GM10248 (cell line): ENCODE measurements around the gene MUC6.

Source experiments
- CTCF ChIA-PET: fragments of 300-600 bp; sonication (Branson Sonifier 250); formaldehyde crosslinking; extraction: SDS; loops from one replicate; lab custom pipeline; 2021; ENCODE audit warnings: antibody characterized with exemption; lab: Yijun Ruan, JAX
- POLR2A ChIA-PET: fragments of 350-650 bp; sonication (Branson Sonifier 250); formaldehyde crosslinking; extraction: SDS; loops from one replicate; lab custom pipeline; 2020; ENCODE audit warnings: antibody characterized with exemption; lab: Yijun Ruan, JAX
- DNase-seq: peaks from one replicate; pipeline ENCODE4 v3.0.0; 2012; ENCODE audit errors: extremely low spot score
- TF ChIP-seq, protein P1 (sequence below): IDR thresholded peaks from 2 replicates; pipeline ENCODE4 v1.5.1; 2012; ENCODE audit warnings: mild to moderate bottlenecking, low read depth; ENCODE audit errors: extremely low read depth, missing control alignments, control extremely low read depth

The MUC6 gene

DNA sequence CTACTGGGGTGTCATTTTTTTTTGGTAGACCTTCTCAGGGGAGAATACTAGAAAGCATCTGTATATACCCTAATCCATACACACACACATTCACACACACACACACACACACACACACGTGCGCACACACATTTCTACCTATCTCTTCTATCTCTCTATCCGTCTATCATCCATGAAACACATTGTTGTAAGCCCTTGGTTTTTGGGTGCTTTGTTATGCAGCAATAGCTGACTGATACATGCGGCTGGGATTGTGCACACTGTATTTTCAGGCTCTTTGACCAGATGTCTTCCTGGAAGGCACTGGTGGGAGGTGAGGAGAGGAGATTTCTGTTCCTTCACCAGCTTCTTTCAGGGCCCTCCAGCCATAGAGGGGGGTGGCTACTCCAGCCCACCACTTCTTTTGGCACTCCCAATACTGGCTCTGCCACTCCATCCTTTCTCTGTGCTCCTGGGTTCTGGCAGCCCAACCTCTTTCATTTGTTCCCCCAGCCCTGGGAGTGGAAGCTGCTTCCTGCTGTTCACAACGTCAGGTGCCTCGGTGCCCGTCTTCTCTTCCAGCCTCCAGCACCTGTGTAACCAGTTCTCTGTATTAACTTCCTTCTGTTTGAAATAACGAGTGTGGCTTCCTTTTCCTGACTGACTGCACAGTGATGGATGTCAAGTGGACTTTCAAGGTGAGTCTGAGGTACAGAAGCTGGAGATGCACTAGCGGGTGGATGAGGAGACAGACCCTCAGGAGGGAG is 25.7 kb upstream of the MUC6 start:
- POLR2A ChIA-PET = no interaction called here

DNA sequence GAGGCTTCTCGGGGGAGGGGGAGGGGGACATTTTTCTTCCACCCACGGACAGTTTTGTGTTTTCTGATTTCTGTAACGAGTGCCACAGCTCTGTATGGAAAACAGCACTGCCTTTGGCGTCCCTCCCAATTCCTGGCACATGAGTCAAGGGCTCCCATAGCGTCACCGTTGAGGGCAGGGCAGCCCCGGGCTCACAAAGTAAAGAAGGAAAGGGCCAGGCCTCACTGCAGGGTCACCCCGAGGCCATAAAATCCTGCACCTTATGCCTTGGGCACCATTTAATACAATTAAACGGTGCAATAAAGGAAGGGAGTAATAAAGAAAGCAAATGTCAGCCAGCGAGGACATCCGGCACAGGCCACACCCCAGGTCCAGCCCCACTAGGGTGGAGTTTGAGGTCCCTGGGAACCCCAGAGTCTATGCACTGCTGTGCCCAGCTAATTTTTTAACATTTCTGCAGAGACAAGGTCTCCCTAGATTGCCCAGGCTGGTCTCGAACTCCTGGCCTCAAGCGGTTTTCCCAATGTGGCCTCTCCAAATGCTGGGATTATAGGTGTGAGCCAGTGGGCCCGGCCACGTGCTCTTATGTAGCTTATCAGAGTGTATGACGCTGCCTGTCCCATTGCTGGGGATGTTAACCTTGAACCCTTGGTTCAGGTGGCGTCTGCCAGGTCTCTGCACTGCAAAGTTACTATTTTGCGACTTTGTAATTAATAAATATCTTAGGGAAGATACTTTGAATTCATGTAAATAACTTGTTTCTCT is 24.5 kb upstream of the MUC6 start:
- TF ChIP-seq, protein P1, sequence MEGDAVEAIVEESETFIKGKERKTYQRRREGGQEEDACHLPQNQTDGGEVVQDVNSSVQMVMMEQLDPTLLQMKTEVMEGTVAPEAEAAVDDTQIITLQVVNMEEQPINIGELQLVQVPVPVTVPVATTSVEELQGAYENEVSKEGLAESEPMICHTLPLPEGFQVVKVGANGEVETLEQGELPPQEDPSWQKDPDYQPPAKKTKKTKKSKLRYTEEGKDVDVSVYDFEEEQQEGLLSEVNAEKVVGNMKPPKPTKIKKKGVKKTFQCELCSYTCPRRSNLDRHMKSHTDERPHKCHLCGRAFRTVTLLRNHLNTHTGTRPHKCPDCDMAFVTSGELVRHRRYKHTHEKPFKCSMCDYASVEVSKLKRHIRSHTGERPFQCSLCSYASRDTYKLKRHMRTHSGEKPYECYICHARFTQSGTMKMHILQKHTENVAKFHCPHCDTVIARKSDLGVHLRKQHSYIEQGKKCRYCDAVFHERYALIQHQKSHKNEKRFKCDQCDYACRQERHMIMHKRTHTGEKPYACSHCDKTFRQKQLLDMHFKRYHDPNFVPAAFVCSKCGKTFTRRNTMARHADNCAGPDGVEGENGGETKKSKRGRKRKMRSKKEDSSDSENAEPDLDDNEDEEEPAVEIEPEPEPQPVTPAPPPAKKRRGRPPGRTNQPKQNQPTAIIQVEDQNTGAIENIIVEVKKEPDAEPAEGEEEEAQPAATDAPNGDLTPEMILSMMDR = no peak
- CTCF ChIA-PET = interaction anchor here (2.9 kb wide), 1 partner anchor 10 kb away, joined by 10 read pairs; no protein-coding TSS in a partner anchor
- POLR2A ChIA-PET = no interaction called here
- no peak for DNase-seq

More for the DNA sequence above, 25.7 kb upstream of the MUC6 start:
- TF ChIP-seq, protein P1 = no peak
- CTCF ChIA-PET = interaction anchor here (2.9 kb wide), 1 partner anchor 11 kb away, joined by 10 read pairs; no protein-coding TSS in a partner anchor
- no peak for DNase-seq

DNA sequence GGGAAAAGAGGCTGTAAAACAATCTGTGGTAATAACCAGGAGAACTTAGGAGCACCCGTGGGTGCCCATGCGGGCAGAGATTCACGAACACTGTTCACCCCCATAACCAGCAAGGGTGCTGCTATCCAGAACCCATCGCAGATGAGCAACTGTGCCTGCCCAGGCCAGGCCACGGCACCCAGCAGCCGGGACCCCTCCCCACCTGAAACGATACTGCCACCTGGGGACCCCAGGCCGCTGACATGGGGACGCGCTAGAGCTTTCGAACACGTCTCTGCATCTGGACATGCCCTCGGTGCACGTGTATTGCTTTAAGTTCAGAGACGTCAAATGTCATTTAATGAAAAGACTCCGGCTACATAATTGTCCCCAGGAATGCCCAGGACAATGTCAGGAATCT is 23.9 kb upstream of the MUC6 start:
- POLR2A ChIA-PET = no interaction called here

DNA sequence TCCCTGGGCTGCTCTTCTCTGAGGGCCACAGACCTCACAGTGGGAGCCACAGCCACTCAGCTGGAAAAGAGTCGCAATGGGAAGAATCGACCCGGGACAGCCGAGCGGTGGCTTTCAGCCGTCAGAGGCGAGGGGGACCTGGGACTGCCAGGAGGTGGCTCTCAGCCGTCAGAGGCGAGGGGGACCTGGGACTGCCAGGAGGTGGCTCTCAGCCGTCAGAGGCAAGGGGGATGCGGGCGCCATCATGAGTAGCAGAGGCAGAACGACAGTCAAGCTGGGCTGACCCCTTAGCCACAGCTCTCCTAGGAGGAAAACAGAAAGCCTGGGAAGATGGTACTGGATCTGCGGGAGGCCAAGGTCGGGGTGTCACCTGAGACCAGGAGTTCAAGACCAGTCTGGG is 23.2 kb upstream of the MUC6 start:
- ChIA-PET POLR2A (no interaction called here), CTCF (no interaction called here)
- DNase-seq = no peak
- TF ChIP-seq, protein P1 = no peak

More for the DNA sequence above, 23.9 kb upstream of the MUC6 start:
- CTCF ChIA-PET = interaction anchor here (2.9 kb wide), 1 partner anchor 9 kb away, joined by 10 read pairs; no protein-coding TSS in a partner anchor
- TF ChIP-seq, protein P1 = no peak
- no peak for DNase-seq

DNA sequence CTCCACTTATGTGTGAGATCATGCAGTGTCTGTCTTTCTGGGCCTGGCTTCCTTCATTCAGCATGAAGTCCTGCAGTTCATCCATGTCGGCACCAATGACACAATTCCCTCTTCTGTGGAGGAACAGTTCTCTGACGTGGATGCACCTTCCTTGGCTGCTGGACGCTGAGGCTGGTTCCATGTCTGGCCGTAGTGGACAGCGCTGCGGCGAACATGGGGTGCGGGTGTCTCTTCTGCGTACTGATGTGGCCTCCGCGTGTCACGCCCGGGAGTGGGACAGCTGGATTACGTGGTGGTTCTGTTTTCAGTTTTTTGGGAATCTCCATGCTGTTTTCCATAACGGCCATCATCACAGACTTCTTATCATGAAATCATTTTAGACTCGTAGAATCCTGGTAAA is 21.3 kb upstream of the MUC6 start:
- POLR2A ChIA-PET = no interaction called here
- DNase-seq = no peak
- CTCF ChIA-PET = no interaction called here
- TF ChIP-seq, protein P1 = no peak

DNA sequence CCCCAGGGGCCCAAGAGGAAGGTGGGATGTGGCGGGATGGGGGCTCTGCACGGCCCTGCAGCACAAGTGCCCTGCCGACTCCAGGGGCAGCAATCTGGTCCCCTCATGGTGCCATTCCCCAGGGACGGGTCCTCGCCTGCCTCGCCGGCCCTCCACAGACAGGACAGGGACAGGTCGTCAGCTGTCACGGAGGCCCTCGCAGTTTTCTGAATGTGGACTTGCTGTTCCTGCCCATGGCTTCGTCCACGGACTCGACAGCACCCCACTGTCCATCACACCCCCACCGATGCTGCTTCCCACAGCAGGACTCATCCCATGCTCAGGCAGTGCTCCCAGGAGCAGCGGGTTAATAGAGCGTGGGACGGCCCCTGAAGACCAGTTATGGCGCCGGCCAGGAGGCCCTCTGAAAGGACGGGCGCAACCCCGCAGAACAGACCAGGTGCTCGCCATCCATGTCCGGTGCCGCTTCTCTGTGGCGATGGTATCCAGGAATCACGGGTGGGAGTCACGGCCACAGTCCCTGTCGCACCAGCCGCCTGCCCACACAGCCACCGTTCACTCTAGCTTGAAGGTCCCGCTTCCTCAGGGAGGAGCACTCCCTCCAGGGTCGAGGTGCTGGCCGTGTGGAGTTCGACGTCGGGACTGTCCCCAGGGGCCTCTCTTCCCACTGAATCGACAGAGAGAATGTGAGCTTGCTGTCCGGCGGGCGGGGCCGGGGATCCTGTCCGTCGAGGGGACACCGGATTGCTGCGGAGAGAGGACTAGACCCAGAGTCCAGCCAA is 19.7 kb upstream of the MUC6 start:
- no peak for DNase-seq
- TF ChIP-seq, protein P1 = no peak
- POLR2A ChIA-PET = no interaction called here
- CTCF ChIA-PET = no interaction called here
